GM12878 (cell line): ENCODE measurements around the gene RBM15B. TPM values are rescaled to one million over a fixed set of nuclear protein-coding genes. Genes with fewer than 3 reads are reported as not detected.
A peak's percentile ranks its signal among the peaks of the same experiment; 100 is the strongest.

ENCODE experiments used
- CUX1 ChIP-seq: IDR thresholded peaks from 2 replicates; pipeline ENCODE4 v1.6.1; 2012; ENCODE audit warnings: improper control_type of control experiment, low read depth, low read length; ENCODE audit not compliant: insufficient replicate concordance
- EED ChIP-seq: sonication (generic); IDR thresholded peaks from 2 replicates; pipeline ENCODE4 v1.6.1; 2016; ENCODE audit warnings: antibody characterized with exemption, low read depth
- FOS ChIP-seq: IDR thresholded peaks from 3 replicates; pipeline ENCODE4 v1.6.1; 2011; ENCODE audit warnings: borderline replicate concordance; ENCODE audit not compliant: insufficient read length; ENCODE audit errors: extremely low read depth
- JUNB ChIP-seq: IDR thresholded peaks from 2 replicates; pipeline ENCODE4 v1.6.1; 2016; ENCODE audit warnings: antibody characterized with exemption, mild to moderate bottlenecking
- KLF5 ChIP-seq: fragments of 450-650 bp; IDR thresholded peaks from 2 replicates; pipeline ENCODE4 v1.6.1; 2014; ENCODE audit warnings: mild to moderate bottlenecking; ENCODE audit not compliant: partially characterized antibody
- NFIC ChIP-seq: IDR thresholded peaks from 2 replicates; pipeline ENCODE4 v1.6.1; 2012; ENCODE audit warnings: low read depth, mild to moderate bottlenecking, inconsistent platforms, low read length, moderate library complexity
- PBX3 ChIP-seq: IDR thresholded peaks from 2 replicates; pipeline ENCODE4 v1.6.1; 2011; ENCODE audit warnings: mild to moderate bottlenecking, low read depth, low read length, moderate library complexity; ENCODE audit not compliant: insufficient replicate concordance
- POLR2AphosphoS5 ChIP-seq: IDR thresholded peaks from 2 replicates; pipeline ENCODE4 v1.6.1; 2011; ENCODE audit warnings: mild to moderate bottlenecking, low read length, inconsistent platforms
- POU2F2 ChIP-seq: IDR thresholded peaks from 3 replicates; pipeline ENCODE4 v1.6.1; 2011; ENCODE audit warnings: low read depth, mild to moderate bottlenecking, low read length, borderline replicate concordance
- REST ChIP-seq: IDR thresholded peaks from 2 replicates; pipeline ENCODE4 v1.6.1; 2012; ENCODE audit warnings: mild to moderate bottlenecking, low read depth, low read length
- SP1 ChIP-seq: IDR thresholded peaks from one replicate; pipeline ENCODE4 v1.6.1; 2011; ENCODE audit warnings: low read depth, low read length
- SRF ChIP-seq, 2 experiments: IDR thresholded peaks; 2 replicates each; pipeline ENCODE4 v1.6.1; 2011; ENCODE audit warnings: low read depth in 2 of 2, low read length in 2 of 2, mild to moderate bottlenecking in 1 of 2, moderate library complexity in 1 of 2
- TBL1XR1 ChIP-seq: IDR thresholded peaks from 2 replicates; pipeline ENCODE4 v1.6.1; 2012; ENCODE audit warnings: low read depth, low read length, improper control_type of control experiment
- ZBTB40 ChIP-seq: fragments of 450-650 bp; IDR thresholded peaks from 2 replicates; pipeline ENCODE4 v1.6.1; 2016; ENCODE audit warnings: mild to moderate bottlenecking, moderate library complexity, borderline replicate concordance
- ZNF622 ChIP-seq: fragments of 450-650 bp; IDR thresholded peaks from 2 replicates; pipeline ENCODE4 v1.6.1; 2017; ENCODE audit warnings: mild to moderate bottlenecking, inconsistent platforms
- polyA plus RNA-seq, 11 experiments: library from polyadenylated mRNA; depleted of rRNA in 4 of 11; unstranded in 6 of 11; stranded (reverse) in 5 of 11; fragments of >200 nt; fragmentation: Nextera tagmentation in 4 of 11; fragmentation: Illumina TruSeq in 1 of 11; extraction: Ambion mirVana in 4 of 11; extraction: Trizol in 1 of 11; gene quantifications; 1 replicate in 1 of 11; 2 replicates in 10 of 11; pipeline versions ENCODE4 v1.2.1 to v1.2.3, GENCODE V29; 2011 to 2016; ENCODE audit warnings: inconsistent platforms in 2 of 11, missing spikeins in 2 of 11, low read depth in 1 of 11
- total RNA-seq, 4 experiments: library from RNA; depleted of rRNA in 3 of 4; stranded (reverse); fragments of >200 nt in 3 of 4; fragmentation: Illumina TruSeq in 1 of 4; extraction: Trizol in 1 of 4; gene quantifications; 2 replicates each; pipeline versions ENCODE4 v1.2.1 to v1.2.3, GENCODE V29; 2013 to 2021

Gene RBM15B
- total and polyA plus RNA-seq, 10 of the 15 experiments (the other 5 are each of a cell fraction or from before 2014, with no cell fraction given): 2.4 to 34.5 (median 19.1) TPM

GRCh38 chr3:51391075-51391565 is at the start of gene RBM15B (continued):
- no peak for TF ChIP-seq JUNB
- peak; percentile 71 for TF ChIP-seq SP1
- TF ChIP-seq POU2F2: peak; percentile 45; the same call in 1 of the 3 replicates
- TF ChIP-seq TBL1XR1: no peak
- TF ChIP-seq POLR2AphosphoS5: peak; percentile 8; the same call in 1 of the 2 replicates
- TF ChIP-seq EED: no peak
- no peak for TF ChIP-seq ZBTB40
- TF ChIP-seq KLF5: no peak
- TF ChIP-seq PBX3: no peak
- no peak for TF ChIP-seq FOS
- TF ChIP-seq CUX1: no peak
- TF ChIP-seq NFIC: no peak
- TF ChIP-seq ZNF622: no peak
- peak; percentile 22 to 64; a peak in 2 of 4 replicates for TF ChIP-seq SRF (IDR thresholded peaks at IDR 0.05; ENCODE audit: low read depth in 2 of 2, low read length in 2 of 2)
- TF ChIP-seq REST: 0 out of 2 replicates have a peak, but pooled peaks have one; percentile 4
